Body of pancreas (tissue), 4 donors: ENCODE results near the gene RNU6-9. TPM values are rescaled to one million over a fixed set of nuclear protein-coding genes. Genes with fewer than 3 reads are reported as not detected.

ENCODE experiments used
- ATAC-seq: fragments of 150-250 bp; one replicate; pipeline ENCODE4 v1.9.1; 2016
- DNase-seq, 4 donors: peaks; one replicate each; pipeline ENCODE4 v3.0.0-alpha.2; 2019
- H3K27ac ChIP-seq, 4 donors: fragments of 200-600 bp; sonication (generic); 1 replicate in 3 of 4; 2 replicates in 1 of 4; pipeline versions ENCODE4 v1.5.1 to v1.6.1; 2016 to 2019; ENCODE audit warnings: mild to moderate bottlenecking in 1 of 4, mixed read lengths in 1 of 4, moderate library complexity in 1 of 4
- H3K27me3 ChIP-seq, 2 donors: fragments of 200-600 bp; sonication (generic); one replicate each; pipeline ENCODE4 v1.6.0; 2016; ENCODE audit warnings: mild to moderate bottlenecking in 1 of 2
- H3K36me3 ChIP-seq, 2 donors: fragments of 200-600 bp; sonication (generic); replicated peaks in 1 of 2; 2 replicates each; pipeline ENCODE4 v1.5.1; 2016; ENCODE audit warnings: low read depth in 2 of 2; ENCODE audit not compliant: insufficient read depth in 1 of 2
- H3K4me1 ChIP-seq: fragments of 200-600 bp; sonication (generic); one replicate; pipeline ENCODE4 v1.6.0; 2016
- H3K4me3 ChIP-seq, 2 donors: fragments of 200-600 bp; sonication (generic); 1 replicate in 1 of 2; 2 replicates in 1 of 2; pipeline ENCODE4 v1.5.1; 2016 to 2019
- H3K9me3 ChIP-seq, 3 donors: fragments of 200-600 bp; sonication (generic); 1 replicate in 2 of 3; 2 replicates in 1 of 3; pipeline ENCODE4 v1.5.1; 2016
- POLR2A ChIP-seq, 3 donors: fragments of 450-650 bp; IDR thresholded peaks; one replicate each; pipeline ENCODE4 v1.6.1; 2016; ENCODE audit warnings: antibody characterized with exemption in 3 of 3, mild to moderate bottlenecking in 2 of 3
- WGBS, 2 donors: methylation state at CpG; one replicate each; pipeline ENCODE4 v1.1.5; 2017; 5-methylcytosine and 5-hydroxymethylcytosine counted together
- intact Hi-C: fragments of 100-400 bp; cut with DNase I; formaldehyde crosslinking; loops from one replicate; pipeline ENCODE4 v1.15.1; 2023
- total RNA-seq, 2 donors: library from RNA; depleted of rRNA; stranded (reverse); fragments of >200 nt; gene quantifications; one replicate each; pipeline ENCODE4 v1.1.0, GENCODE V29; 2016
- TF ChIP-seq, protein P1 (sequence below), 7 experiments: fragments of 450-650 bp in 4 of 7; fragments of 200-600 bp in 3 of 7; sonication (generic) in 3 of 7; IDR thresholded peaks; one replicate each; pipeline ENCODE4 v1.5.1; 2016 to 2019; ENCODE audit warnings: antibody characterized with exemption in 7 of 7

Gene RNU6-9
- total RNA-seq = not detected

DNA sequence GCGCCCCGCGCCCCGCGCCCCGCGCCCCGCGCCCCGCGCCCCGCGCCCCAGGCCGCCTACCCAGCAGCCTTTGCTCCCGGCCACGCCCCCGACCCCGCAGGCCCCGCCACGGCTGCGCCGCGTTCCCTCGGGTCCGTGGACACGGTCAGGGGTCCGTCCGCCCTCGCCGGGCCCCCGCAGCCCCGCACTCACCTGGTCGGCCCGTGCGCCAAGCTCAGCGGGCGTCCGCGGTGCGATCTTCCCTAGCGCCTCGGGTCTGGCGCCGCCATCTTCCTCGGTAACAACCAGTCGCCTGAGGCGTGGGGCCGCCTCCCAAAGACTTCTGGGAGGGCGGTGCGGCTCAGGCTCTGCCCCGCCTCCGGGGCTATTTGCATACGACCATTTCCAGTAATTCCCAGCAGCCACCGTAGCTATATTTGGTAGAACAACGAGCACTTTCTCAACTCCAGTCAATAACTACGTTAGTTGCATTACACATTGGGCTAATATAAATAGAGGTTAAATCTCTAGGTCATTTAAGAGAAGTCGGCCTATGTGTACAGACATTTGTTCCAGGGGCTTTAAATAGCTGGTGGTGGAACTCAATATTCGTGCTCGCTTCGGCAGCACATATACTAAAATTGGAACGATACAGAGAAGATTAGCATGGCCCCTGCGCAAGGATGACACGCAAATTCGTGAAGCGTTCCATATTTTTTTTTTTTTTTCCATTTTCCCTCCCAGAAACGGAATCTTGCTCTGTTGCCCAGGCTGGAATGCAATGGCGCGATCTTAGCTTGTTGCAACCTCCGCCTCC lies at the start of gene RNU6-9, which contains the start of gene MED16:
Gene RNU6-9, plus strand, starts transcription at position 591 of the 796 bp plus-strand sequence.
Gene MED16, minus strand, starts transcription at position 294 of the 796 bp plus-strand sequence. CDS start 2,056 bp downstream, outside the sequence.
- DNase-seq (peak; percentile 93 to 96 (median 96)), ATAC-seq (peak; percentile 95)
- H3K9me3 ChIP-seq = no peaks in the 10 kb centered on the region
- H3K36me3 ChIP-seq = peaks cover 0 to 4% of the 10 kb centered on the region in 2 donors
- H3K27me3 ChIP-seq = no peaks in the 10 kb centered on the region
- H3K27ac ChIP-seq = peak within 1 kb of the TSS; percentile 88 to 98 (median 96)
- peaks cover 13% of the 10 kb centered on the region for H3K4me1 ChIP-seq
- TF ChIP-seq POLR2A (IDR thresholded peaks at IDR 0.05) = peak; percentile 62 to 70 (median 69)
- TF ChIP-seq, protein P1, sequence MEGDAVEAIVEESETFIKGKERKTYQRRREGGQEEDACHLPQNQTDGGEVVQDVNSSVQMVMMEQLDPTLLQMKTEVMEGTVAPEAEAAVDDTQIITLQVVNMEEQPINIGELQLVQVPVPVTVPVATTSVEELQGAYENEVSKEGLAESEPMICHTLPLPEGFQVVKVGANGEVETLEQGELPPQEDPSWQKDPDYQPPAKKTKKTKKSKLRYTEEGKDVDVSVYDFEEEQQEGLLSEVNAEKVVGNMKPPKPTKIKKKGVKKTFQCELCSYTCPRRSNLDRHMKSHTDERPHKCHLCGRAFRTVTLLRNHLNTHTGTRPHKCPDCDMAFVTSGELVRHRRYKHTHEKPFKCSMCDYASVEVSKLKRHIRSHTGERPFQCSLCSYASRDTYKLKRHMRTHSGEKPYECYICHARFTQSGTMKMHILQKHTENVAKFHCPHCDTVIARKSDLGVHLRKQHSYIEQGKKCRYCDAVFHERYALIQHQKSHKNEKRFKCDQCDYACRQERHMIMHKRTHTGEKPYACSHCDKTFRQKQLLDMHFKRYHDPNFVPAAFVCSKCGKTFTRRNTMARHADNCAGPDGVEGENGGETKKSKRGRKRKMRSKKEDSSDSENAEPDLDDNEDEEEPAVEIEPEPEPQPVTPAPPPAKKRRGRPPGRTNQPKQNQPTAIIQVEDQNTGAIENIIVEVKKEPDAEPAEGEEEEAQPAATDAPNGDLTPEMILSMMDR (IDR thresholded peaks at IDR 0.05) = peak in 1 of 7 experiments; percentile 3
- WGBS, 2 donors = 1 to 2% methylated on average over 22 to 55 of the region's 69 CpGs
- H3K4me3 ChIP-seq = peak within 1 kb of the TSS; percentile 67 to 81
- intact Hi-C loops = no loop called here

DNA sequence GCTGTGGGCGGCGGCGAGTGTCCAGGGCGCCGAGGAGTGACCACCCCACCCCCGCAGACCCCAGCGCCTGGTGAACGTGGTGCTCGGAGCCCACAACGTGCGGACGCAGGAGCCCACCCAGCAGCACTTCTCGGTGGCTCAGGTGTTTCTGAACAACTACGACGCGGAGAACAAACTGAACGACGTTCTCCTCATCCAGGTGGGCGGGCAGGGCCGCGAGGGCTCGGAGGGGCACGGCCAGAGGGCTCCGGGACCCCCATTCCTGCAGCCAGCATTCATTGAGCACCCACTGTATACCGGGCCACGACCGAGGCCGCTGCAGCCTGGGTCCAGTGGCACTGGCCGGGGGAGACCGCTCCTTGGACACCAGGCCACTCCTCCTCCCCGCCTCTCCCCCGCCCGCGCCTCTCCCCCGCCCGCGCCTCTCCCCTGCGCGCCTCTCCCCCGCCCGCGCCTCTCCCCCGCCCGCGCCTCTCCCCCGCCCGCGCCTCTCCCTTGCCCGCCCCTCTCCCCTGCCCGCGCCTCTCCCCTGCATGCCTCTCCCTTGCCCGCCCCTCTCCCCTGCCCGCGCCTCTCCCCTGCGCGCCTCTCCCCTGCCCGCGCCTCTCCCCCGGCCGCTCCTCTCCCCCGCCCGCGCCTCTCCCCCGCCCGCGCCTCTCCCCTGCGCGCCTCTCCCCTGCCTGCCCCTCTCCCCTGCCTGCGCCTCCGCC lies 49.3 kb upstream of the RNU6-9 start:
- H3K27ac ChIP-seq = no peak overlapping the region
- intact Hi-C loops = no loop called here
- H3K9me3 ChIP-seq = no peaks in the 10 kb centered on the region
- DNase-seq (no peak), ATAC-seq (no peak)
- H3K36me3 ChIP-seq = no peaks in the 10 kb centered on the region
- peaks cover 11% of the 10 kb centered on the region for H3K4me1 ChIP-seq
- no peak overlapping the region for H3K4me3 ChIP-seq
- peaks cover 0 to 19% of the 10 kb centered on the region in 2 donors for H3K27me3 ChIP-seq
- WGBS, 2 donors = 9% methylated on average over 32 of the region's 70 CpGs; no CpG with 5 or more reads in 1 of the 2 donors
- TF ChIP-seq, protein P1 (IDR thresholded peaks at IDR 0.05) = no peak
- no peak for TF ChIP-seq POLR2A (IDR thresholded peaks at IDR 0.05)

DNA sequence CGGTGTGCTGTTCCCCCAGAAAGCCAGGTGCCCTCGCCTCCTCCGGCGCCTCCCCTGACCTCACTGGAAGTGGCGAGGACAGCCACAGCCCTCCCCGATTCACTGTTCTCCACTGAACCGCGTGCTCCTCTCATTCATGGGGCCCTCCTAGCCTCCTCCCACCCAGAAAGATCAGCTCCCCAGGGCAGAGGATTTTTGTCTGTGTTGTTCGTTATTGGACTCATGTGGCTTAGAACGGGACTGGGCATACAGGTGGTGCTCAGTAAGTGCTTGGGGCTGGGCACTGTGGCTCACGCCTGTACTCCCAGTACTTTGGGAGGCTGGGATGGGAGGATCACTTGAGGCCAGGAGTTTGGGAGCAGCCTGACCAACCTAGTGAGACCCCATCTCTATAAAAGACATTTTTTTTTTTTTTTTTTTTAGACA lies 48.7 kb upstream of the RNU6-9 start:
- WGBS, 2 donors = 39 to 40% methylated on average over 2 to 9 of the region's 11 CpGs
- Histone ChIP-seq H3K4me1 (peaks cover 11% of the 10 kb centered on the region), H3K4me3 (no peak overlapping the region), H3K9me3 (no peaks in the 10 kb centered on the region), H3K27ac (no peak overlapping the region), H3K36me3 (no peaks in the 10 kb centered on the region), H3K27me3 (peaks cover 0 to 19% of the 10 kb centered on the region in 2 donors)
- ATAC-seq (no peak), DNase-seq (no peak)
- TF ChIP-seq, protein P1 (IDR thresholded peaks at IDR 0.05) = no peak
- no peak for TF ChIP-seq POLR2A (IDR thresholded peaks at IDR 0.05)
- intact Hi-C loops = no loop called here

DNA sequence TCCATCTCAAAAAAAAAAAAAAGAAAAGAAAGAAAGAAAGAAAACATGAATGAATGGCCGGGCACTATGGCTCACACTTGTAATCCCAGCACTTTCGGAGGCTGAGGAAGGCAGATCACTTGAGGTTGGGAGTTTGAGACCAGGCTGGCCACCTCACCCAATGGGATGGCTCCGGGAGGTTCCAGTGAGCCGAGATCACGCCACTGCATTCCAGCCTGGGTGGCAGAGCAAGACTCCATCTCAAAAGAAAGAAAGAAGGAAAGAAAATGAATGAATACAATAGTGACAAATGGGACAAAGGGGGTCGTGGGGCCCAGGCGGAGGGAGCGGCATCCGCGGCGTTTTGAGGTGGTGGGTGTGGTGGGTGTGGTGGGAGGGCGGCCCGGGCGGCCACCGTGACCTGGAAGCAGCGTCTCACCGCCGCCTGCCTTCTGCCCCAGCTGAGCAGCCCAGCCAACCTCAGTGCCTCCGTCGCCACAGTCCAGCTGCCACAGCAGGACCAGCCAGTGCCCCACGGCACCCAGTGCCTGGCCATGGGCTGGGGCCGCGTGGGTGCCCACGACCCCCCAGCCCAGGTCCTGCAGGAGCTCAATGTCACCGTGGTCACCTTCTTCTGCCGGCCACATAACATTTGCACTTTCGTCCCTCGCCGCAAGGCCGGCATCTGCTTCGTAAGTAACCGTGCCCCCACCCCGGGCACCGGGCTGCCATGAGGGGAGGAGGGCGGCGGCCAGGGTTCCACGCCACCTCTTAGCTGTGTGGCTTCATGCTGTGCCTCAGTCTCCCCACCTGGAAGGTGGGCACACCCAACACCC lies 47.4 kb upstream of the RNU6-9 start:
- 49 to 54% methylated on average over 13 to 31 of the region's 37 CpGs for WGBS, 2 donors
- TF ChIP-seq POLR2A (IDR thresholded peaks at IDR 0.05) = no peak
- TF ChIP-seq, protein P1 (IDR thresholded peaks at IDR 0.05) = no peak
- intact Hi-C loops = no loop called here
- no peaks in the 10 kb centered on the region for H3K36me3 ChIP-seq
- H3K4me1 ChIP-seq = peaks cover 18% of the 10 kb centered on the region
- peaks cover 0 to 19% of the 10 kb centered on the region in 2 donors for H3K27me3 ChIP-seq
- no peak overlapping the region for H3K4me3 ChIP-seq
- H3K27ac ChIP-seq = no peak overlapping the region
- no peak for DNase-seq
- H3K9me3 ChIP-seq = no peaks in the 10 kb centered on the region
- no peak for ATAC-seq
